GM19351 (cell line): ENCODE results near the gene CLDN7.

ENCODE experiments used
- ATAC-seq: cut with Tn5 transposase; IDR thresholded peaks from one replicate; pipeline ENCODE4 v1.9.1; 2021; ENCODE audit warnings: mild to moderate bottlenecking, moderate library complexity; ENCODE audit not compliant: unreplicated experiment

The CLDN7 gene

DNA sequence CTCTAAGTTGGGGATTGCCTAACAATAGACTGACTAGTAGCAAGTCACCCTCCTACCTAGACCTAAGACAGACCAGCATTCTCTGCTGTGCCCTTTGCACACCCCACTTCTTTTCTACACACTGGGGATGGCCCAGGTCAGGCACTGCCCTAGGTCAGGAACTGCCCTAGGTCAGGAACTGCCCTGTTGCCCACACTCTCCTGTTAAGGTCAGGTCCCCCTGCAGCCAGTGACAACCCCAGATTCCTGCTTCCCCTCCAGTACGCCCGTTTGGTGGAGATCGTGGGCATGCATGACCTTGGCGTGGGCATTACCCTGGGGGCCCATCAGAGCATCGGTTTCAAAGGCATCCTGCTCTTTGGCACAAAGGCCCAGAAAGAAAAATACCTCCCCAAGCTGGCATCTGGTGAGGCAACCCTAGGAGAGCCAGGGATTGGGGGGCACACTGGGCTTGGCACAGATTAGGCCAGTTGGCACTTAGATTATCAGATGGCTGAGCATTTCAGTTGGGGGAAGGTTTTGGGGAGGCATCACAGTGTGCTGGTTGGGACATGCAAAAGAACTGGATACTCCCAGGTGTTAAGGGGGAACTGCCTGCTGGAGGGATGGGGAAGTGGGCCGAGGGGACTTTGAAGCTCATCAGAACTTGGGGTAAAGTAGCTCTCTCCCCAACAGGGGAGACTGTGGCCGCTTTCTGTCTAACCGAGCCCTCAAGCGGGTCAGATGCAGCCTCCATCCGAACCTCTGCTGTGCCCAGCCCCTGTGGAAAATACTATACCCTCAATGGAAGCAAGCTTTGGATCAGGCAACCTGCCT, 40.8 kb downstream of the CLDN7 start:
- ATAC-seq = no peak

DNA sequence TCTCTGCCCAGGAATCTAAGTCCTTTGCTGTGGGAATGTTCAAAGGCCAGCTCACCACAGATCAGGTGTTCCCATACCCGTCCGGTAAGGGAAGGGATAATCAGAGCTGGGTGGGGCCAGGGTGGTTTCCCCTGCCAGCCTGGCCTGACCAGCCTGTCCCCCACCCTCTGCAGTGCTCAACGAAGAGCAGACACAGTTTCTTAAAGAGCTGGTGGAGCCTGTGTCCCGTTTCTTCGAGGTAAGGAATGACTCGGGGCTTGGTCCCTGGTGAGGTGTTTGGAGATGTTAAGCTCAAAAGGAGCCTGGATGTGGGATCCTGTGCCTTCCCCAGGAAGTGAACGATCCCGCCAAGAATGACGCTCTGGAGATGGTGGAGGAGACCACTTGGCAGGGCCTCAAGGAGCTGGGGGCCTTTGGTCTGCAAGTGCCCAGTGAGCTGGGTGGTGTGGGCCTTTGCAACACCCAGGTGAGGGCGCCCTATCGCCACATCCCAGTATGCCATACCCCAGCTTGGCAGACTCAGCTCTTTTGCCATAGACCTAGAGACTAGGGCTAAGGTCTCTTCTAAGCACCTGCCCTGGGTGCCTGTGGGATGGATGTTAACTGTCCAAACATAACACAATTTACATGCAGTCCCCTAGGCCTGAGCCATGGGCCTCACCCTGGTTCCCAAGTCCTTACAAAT, 41.5 kb downstream of the CLDN7 start:
- no peak for ATAC-seq

DNA sequence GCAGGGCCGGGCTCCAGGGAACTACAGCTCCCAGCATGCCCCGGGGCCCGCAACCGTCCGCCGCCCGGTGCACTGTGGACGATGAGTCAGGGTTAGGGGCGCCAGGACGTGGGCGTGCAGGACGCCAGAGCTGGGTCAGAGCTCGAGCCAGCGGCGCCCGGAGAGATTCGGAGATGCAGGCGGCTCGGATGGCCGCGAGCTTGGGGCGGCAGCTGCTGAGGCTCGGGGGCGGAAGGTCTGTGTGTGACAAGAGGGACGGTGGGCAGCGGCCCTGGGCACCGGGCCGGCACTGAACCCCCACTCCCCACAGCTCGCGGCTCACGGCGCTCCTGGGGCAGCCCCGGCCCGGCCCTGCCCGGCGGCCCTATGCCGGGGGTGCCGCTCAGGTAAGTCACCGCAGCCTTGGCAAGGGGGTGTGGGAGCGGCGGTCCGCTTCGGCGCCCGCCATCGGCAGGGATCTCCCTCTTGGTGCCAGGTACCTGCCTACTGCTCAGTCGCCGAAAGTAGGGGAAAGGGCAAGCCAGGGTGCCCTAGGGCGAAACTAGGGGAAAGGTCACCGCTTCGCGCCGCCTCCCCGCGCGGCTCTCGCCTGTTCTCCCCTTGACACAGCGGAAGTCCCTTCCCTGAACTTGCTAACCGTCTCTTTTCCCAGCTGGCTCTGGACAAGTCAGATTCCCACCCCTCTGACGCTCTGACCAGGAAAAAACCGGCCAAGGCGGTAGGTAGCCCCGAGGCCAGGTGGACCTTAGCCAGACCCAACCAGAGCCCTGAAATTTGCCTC, 42.3 kb downstream of the CLDN7 start, which contains the start of the genes ACADVL and DLG4:
ACADVL (plus strand) TSS at position 127 of the 781 bp plus-strand sequence; CDS start at position 174, 47 bp downstream.
DLG4 (minus strand) TSS at position 25 of the 781 bp plus-strand sequence.
- peak; percentile 55 for ATAC-seq

DNA sequence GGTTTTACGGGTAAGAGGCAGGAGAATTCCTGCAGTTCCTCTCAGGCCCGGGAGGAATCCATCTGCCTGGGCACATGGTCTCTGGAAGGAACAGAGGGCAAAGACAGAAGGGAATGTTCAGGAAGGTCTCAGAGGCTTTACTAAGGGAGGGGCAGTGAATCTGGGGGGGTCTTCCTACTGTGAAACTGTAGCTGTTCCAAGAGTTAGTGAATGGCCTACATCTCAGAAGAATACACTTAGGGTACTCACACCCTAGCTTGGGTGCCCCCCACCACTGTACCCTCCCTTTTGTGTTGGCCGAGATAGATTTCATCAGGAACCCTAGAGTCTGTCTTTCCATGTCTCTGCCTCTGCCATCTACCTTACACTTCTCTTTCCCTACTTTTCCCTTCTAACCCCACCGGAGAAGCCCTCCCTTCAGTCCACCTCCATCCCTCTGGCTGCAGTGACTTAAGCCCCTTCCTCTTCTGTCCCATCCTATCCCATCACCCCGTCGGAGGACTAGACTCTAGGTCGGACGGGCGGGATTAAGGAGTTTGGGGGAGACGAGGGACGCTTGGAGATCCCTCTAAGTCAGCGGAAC, 43.0 kb downstream of the CLDN7 start:
- no peak for ATAC-seq

DNA sequence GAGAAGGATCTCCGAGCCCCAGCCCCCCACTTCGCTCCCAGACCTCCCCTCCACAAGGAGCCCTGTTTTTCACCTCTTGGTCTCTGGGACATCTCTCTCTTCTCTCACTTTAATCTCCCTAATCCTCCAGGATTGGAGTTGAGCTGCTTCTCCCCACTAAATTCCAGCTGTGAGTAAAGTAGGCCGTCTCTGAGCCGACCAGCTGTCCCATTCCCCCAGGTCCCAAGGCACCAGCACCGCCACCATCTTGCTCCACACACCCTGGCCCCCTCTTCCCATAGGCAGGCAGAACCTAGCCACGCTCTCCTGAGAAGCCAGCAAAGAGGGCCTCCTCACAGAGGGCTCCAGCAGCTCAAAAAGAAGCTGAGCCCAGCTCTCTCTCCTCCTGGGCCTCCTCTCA, 43.5 kb downstream of the CLDN7 start:
- ATAC-seq = no peak

DNA sequence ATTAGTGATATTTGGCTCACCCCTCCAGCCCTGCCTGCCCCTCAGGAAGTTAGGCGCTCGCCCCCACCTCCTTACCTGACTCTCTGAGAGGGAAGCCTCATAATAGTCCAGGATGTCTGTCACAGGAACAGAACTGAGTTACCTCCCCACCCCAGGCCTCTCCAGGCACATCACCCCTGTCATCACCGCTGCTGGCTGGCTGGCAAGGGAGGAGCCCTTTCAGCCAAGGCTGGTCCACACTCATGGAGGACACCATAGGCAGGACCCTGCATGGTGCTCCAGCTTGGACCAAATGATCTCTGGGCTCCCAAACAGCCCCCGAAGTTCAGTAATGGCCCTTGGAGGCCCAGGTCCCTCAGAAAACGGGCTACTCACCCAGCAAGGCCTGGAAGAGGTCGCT, 44.1 kb downstream of the CLDN7 start:
- no peak for ATAC-seq

DNA sequence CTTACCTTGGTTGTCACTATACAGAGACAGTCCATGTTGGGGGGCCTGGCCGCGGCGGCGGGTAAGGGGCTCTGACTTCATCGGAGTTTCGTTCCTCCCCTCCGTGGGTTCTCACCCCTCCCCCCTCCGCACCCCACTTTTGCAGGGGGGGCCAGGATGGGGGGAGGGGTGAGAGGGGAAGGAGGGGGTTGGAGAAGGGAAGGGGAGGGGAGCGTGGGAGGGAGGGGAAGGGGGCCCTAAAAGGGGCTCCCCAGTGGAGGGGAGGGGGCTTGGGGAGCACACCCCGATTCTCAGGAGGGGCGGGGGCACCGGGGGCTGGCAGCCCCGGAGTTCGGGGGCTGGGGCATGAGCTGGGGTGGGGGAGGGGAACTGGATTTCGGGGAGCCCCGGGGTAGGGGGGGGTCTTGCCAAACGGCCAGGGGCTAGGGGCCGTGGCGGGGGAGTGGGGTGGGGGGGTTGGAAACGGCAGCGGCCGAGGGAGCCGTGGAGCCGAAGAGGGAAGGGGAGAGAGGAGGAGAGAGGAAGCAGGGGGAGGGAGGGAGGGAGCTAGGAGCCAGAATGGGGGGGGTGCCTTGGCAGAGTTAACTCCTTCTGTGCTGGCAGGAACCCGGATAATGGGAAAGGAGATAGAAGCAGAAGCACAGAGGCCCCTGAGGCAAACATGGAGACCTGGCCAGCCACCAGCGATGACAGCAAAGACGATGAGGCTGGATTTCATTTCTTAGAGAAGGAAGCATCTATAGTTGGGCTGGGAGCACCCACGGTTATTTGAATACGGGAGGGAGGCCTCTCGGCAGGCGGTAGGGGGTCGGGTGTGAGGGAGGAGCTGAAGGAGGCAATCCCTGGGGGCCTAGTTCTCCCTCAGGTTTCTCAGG, 44.9 kb downstream of the CLDN7 start:
- ATAC-seq = no peak

DNA sequence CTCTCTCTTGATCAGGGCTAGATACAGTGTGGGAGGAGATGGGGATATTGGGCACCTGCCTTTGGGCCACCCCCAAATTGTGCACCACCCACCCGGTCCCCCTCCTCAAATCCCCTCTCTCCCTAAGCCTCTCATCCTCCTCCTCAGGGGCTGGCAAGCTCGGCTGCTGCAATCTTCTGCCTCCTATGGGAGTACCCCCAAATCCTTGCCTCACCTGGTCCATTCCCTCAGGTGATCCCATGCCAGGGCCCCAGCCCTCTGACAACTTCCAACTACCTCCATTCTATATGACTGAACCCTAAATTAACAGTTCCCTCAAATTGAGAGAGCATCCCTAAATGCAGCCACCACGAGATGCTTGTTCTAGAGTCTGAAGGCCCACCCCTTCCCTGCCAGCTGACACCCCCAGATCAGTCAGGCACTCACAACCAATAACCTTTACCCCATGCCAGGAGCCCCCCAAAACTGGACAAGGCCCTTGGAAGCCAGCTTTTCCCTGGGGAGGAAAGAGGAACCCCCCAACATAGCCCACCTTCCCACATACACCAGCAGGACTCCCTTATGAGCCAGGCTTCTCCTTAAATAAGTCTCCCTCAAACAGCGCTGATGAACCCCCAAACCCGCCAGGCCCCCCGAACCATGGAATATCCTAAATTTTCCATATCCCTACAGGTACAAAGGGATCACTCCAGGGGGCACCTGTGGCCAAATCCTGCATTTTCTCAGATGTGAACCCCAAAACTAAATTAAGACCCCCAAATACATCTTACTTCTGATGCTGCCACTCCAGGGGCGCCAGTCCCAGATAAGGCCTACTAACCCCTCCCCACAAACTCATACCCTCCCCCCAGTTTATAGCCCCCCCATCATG, 45.8 kb downstream of the CLDN7 start:
- no peak for ATAC-seq

DNA sequence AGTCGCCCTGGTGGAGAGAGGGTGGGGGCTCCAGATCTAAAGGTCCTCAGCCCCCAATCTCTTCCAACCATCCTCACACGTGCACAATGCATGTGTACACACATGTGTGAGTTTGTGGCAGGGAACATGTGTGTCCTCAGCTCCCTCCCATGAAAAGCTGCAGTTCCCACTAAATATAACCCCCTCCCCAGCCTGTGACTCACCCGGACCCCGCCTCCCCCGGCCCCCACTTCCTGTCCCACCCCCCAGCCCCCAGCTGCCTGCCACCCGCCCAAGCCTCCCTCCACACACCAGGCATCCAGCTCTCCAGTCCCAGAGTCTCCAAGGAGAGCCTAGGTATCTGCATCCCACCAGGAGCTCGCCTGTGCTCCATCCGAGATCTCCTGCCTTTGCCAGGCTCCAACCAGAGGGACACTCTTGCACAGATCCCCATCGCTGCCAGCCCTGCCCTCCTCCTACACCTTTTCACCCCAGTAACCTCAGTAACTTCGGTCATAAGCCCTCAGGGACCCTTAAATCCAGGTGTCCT, 46.6 kb downstream of the CLDN7 start:
- no peak for ATAC-seq

DNA sequence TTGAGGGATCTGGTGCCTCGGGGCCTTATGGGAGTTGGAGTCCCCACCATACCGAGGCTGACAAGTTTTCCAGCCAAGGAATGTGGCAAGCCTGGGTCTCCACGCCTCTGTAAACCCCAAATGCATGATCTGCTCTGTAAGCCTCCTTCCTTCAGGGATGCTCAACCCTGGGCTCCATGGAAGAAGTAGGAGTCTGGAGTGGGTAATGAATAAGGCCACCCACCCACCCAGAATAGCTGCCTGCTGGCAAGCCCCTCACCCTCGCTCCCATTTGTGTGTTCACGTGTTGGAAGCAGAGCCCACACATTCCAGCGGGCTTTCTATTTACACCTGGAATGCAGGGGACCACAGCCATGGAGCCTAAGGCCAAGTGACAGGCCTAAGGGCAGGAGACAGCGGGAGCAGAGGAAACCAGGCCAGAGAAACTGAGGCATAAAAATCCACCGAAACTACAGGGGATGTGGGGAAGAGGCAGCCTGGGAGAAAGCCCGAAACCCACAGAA, 47.1 kb downstream of the CLDN7 start:
- ATAC-seq = no peak

DNA sequence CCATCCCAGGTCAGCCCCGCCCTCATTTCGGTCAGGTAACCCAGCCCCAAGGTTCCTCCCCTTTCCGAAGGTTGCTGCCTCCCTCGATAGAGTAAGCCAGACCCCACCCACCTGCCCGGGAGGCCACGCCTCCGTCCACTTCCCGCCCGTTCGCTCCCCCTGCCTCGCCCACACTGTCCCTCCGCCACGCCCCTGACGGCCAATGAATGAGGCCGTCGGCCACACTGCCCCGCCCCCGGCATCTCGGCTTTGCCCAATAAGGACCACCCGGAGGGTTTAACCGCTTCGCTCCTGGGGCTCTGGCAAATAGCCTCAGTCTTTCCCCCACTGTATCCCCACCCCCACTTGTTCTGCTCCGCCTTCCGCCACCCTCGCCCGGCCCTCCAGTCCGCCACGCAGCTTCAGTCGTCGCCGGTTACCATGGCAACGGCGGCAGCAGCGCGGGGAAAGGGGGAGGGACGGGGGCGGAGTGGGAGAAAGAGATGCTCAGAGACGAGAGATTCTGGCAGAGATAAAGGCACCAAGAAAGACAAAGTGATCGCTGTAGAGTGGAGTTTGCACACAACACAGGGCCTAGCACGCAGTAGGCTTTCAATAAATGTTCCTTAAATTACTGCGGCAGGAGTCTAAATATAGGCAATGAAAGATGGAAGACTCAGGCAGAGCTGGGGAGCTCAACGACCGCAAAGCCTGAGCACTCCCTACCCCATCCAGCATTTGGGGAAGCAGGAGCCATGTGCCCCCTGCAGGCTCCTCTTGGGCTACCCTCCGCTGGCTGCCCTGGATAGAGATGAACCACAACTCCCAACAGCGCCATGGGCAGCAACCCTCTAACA, 47.8 kb downstream of the CLDN7 start:
- ATAC-seq = peak; percentile 65

DNA sequence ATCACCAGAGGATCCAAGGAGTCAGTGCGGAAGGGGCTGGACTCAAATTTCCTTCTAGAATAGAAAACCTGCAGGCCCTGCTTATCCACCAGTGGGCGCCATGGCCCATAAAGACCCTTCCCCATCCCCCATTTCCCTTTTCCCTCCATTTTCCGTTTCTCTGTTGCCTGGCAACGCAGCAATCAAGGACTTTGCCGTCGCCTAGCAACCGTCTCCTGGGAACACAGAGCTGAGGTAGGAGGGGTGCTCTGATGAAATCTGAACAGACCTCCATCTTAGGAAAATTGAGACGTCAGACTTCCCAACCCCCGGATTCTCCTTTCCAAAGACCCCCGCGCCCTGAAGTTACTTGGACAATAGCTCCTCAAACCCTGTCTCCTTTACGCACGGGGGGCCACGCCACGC, 48.4 kb downstream of the CLDN7 start:
- ATAC-seq = no peak

DNA sequence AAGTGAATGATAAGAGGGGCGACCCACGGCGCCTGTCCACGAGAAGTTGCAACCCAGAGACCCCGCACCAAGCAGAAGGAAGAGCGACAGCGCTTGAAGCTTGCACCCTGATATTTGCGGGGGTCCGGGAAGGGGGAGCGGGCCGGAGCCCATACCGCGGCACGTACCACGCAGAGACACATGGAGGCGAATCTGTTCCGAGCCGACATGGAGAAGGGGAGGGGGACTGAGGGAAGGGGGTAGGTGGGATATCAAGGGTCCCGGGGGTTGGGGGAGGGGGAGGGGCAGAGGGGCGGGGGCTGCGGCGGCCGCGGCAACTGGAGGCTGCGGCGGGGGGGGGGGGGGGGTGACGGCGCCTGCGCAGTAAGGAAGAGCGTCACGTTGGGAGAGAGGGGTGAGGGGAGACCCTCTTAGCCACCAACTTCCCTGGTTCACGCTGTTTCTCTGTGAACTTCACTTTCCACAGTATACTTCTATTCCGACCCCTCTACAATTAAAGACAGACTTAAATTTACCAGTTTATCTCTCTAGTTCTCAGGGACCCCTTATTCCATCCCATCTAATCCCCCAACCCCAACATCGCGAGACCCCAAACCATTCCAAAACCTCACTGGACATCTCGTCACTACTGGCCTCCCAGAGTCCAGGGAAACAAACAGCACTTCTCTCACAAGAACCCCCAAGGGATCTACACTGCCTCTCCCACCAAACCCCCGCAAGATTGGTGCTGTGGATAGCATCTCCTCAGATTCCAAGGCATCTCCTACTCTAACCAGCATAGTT, 50.6 kb downstream of the CLDN7 start:
- no peak for ATAC-seq
